Measurements from ENCODE around the gene DNAJB2. TPM values are rescaled to one million over a fixed set of nuclear protein-coding genes. Genes with fewer than 3 reads are reported as not detected.

Gene DNAJB2
- total and polyA plus RNA-seq, 4 donors = 7.4 to 71.8 (median 27.0) TPM

DNA sequence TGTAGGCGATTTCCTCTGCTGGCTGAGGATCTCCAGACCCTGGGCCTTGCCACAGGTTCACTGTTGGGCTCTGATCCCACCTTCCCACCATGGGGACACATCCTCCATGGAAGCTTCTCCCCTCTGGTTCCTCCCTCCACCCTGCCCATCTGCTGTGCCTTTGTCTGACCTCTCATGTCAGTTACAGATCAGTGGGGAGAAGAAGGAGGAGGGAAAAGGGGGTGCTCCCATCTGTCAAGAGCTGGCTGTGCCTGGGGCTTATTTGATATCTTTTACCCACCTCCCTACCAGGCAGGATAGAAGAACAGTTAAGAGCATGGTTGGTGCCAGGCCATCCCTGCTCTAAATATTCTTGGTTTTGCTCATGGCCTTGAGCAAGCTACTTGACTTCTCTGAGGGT, 12.3 kb upstream of the DNAJB2 start:
- TF ChIP-seq, protein P1, sequence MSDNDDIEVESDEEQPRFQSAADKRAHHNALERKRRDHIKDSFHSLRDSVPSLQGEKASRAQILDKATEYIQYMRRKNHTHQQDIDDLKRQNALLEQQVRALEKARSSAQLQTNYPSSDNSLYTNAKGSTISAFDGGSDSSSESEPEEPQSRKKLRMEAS (IDR thresholded peaks at IDR 0.05) = no peak
- TF ChIP-seq FOXA2 (IDR thresholded peaks at IDR 0.05) (no peak), NR2F2 (IDR thresholded peaks at IDR 0.05) (no peak), HNF4G (IDR thresholded peaks at IDR 0.05) (no peak), RXRA (IDR thresholded peaks at IDR 0.05) (no peak), EGR1 (IDR thresholded peaks at IDR 0.05; ENCODE audit: low read depth in 2 of 2) (no peak), JUND (IDR thresholded peaks at IDR 0.05) (no peak)
- TF ChIP-seq, protein P2, sequence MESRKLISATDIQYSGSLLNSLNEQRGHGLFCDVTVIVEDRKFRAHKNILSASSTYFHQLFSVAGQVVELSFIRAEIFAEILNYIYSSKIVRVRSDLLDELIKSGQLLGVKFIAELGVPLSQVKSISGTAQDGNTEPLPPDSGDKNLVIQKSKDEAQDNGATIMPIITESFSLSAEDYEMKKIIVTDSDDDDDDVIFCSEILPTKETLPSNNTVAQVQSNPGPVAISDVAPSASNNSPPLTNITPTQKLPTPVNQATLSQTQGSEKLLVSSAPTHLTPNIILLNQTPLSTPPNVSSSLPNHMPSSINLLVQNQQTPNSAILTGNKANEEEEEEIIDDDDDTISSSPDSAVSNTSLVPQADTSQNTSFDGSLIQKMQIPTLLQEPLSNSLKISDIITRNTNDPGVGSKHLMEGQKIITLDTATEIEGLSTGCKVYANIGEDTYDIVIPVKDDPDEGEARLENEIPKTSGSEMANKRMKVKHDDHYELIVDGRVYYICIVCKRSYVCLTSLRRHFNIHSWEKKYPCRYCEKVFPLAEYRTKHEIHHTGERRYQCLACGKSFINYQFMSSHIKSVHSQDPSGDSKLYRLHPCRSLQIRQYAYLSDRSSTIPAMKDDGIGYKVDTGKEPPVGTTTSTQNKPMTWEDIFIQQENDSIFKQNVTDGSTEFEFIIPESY (IDR thresholded peaks at IDR 0.05) = no peak
- H3K36me3 ChIP-seq (ENCODE audit: control insufficient read depth in 4 of 4, insufficient read depth in 3 of 4, low read depth in 1 of 4, low read length in 3 of 4) = no peaks in the 10 kb centered on the region
- no peak overlapping the region for H3K4me3 ChIP-seq (ENCODE audit: low read depth in 1 of 3, low read length in 3 of 3)
- no peak overlapping the region for H3K27ac ChIP-seq (ENCODE audit: low read depth in 1 of 2, low read length in 2 of 2)
- DNase-seq (ENCODE audit: low spot score) = no peak
- H3K4me1 ChIP-seq (ENCODE audit: control insufficient read depth in 4 of 4, insufficient read depth in 4 of 4, low read length in 3 of 4) = peaks cover 6 to 16% (median 12%) of the 10 kb centered on the region in 4 donors
- no peaks in the 10 kb centered on the region for H3K27me3 ChIP-seq (ENCODE audit: control insufficient read depth in 4 of 4, insufficient read depth in 4 of 4, low read length in 3 of 4)
- 94% methylated on average over 1 of the region's 1 CpG for WGBS
- no peak overlapping the region for H3K9ac ChIP-seq (ENCODE audit: low read depth in 1 of 2, low read length in 2 of 2)
- no peaks in the 10 kb centered on the region for H3K9me3 ChIP-seq (ENCODE audit: control insufficient read depth in 4 of 4, low read length in 3 of 4)

DNA sequence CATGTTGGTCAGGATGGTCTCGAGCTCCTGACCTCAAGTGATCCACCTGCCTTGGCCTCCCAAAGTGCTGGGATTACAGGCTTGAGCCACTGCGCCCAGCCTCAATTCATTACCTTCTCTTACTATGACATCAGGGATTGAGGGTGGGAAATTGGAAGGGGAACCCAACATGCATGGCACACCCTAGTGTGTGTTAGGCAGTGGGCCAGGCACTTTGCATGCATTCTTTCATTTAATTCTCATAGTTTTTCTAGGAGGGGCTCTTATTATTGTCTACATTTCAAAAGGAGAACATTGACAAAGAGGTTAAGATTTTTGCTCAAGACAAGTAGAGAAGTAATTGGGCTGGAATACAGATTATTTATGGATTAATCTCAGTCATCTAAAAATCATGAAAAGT, 10.9 kb upstream of the DNAJB2 start:
- Histone ChIP-seq H3K9ac (ENCODE audit: low read depth in 1 of 2, low read length in 2 of 2) (no peak overlapping the region), H3K27me3 (ENCODE audit: control insufficient read depth in 4 of 4, insufficient read depth in 4 of 4, low read length in 3 of 4) (no peaks in the 10 kb centered on the region), H3K4me3 (ENCODE audit: low read depth in 1 of 3, low read length in 3 of 3) (no peak overlapping the region), H3K4me1 (ENCODE audit: control insufficient read depth in 4 of 4, insufficient read depth in 4 of 4, low read length in 3 of 4) (peaks cover 6 to 16% (median 12%) of the 10 kb centered on the region in 4 donors), H3K36me3 (ENCODE audit: control insufficient read depth in 4 of 4, insufficient read depth in 3 of 4, low read depth in 1 of 4, low read length in 3 of 4) (no peaks in the 10 kb centered on the region), H3K9me3 (ENCODE audit: control insufficient read depth in 4 of 4, low read length in 3 of 4) (no peaks in the 10 kb centered on the region), H3K27ac (ENCODE audit: low read depth in 1 of 2, low read length in 2 of 2) (no peak overlapping the region)
- whole genome bisulfite sequencing = 91% methylated on average over 2 of the region's 2 CpGs
- TF ChIP-seq JUND (IDR thresholded peaks at IDR 0.05) (no peak), TAF1 (conservative IDR thresholded peaks at IDR 0.05) (no peak), YY1 (IDR thresholded peaks at IDR 0.05) (no peak), HNF4G (IDR thresholded peaks at IDR 0.05) (no peak), FOXA1 (IDR thresholded peaks at IDR 0.05) (no peak), HNF4A (conservative IDR thresholded peaks at IDR 0.05) (no peak), NR2F2 (IDR thresholded peaks at IDR 0.05) (no peak), GABPA (IDR thresholded peaks at IDR 0.05 in 1 of 2, conservative IDR thresholded peaks at IDR 0.05 in 1 of 2) (no peak), SP1 (IDR thresholded peaks at IDR 0.05) (no peak), FOXA2 (IDR thresholded peaks at IDR 0.05) (no peak), EGR1 (IDR thresholded peaks at IDR 0.05; ENCODE audit: low read depth in 2 of 2) (no peak), RAD21 (IDR thresholded peaks at IDR 0.05) (no peak), RXRA (IDR thresholded peaks at IDR 0.05) (no peak)
- TF ChIP-seq, protein P3, sequence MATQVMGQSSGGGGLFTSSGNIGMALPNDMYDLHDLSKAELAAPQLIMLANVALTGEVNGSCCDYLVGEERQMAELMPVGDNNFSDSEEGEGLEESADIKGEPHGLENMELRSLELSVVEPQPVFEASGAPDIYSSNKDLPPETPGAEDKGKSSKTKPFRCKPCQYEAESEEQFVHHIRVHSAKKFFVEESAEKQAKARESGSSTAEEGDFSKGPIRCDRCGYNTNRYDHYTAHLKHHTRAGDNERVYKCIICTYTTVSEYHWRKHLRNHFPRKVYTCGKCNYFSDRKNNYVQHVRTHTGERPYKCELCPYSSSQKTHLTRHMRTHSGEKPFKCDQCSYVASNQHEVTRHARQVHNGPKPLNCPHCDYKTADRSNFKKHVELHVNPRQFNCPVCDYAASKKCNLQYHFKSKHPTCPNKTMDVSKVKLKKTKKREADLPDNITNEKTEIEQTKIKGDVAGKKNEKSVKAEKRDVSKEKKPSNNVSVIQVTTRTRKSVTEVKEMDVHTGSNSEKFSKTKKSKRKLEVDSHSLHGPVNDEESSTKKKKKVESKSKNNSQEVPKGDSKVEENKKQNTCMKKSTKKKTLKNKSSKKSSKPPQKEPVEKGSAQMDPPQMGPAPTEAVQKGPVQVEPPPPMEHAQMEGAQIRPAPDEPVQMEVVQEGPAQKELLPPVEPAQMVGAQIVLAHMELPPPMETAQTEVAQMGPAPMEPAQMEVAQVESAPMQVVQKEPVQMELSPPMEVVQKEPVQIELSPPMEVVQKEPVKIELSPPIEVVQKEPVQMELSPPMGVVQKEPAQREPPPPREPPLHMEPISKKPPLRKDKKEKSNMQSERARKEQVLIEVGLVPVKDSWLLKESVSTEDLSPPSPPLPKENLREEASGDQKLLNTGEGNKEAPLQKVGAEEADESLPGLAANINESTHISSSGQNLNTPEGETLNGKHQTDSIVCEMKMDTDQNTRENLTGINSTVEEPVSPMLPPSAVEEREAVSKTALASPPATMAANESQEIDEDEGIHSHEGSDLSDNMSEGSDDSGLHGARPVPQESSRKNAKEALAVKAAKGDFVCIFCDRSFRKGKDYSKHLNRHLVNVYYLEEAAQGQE (IDR thresholded peaks at IDR 0.05) = no peak
- TF ChIP-seq, protein P2 (IDR thresholded peaks at IDR 0.05) = no peak
- TF ChIP-seq, protein P4, sequence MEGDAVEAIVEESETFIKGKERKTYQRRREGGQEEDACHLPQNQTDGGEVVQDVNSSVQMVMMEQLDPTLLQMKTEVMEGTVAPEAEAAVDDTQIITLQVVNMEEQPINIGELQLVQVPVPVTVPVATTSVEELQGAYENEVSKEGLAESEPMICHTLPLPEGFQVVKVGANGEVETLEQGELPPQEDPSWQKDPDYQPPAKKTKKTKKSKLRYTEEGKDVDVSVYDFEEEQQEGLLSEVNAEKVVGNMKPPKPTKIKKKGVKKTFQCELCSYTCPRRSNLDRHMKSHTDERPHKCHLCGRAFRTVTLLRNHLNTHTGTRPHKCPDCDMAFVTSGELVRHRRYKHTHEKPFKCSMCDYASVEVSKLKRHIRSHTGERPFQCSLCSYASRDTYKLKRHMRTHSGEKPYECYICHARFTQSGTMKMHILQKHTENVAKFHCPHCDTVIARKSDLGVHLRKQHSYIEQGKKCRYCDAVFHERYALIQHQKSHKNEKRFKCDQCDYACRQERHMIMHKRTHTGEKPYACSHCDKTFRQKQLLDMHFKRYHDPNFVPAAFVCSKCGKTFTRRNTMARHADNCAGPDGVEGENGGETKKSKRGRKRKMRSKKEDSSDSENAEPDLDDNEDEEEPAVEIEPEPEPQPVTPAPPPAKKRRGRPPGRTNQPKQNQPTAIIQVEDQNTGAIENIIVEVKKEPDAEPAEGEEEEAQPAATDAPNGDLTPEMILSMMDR (IDR thresholded peaks at IDR 0.05; ENCODE audit: low read depth, low read length, missing input control) = no peak
- TF ChIP-seq, protein P5, sequence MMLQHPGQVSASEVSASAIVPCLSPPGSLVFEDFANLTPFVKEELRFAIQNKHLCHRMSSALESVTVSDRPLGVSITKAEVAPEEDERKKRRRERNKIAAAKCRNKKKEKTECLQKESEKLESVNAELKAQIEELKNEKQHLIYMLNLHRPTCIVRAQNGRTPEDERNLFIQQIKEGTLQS (IDR thresholded peaks at IDR 0.05) = no peak
- TF ChIP-seq, protein P1 (IDR thresholded peaks at IDR 0.05) = no peak
- no peak for DNase-seq (ENCODE audit: low spot score)
